Activated T-cell treated with anti-CD3 and anti-CD28 coated beads, Interleukin-2, amount 50 U/mL, for 4 hours (primary cell): ENCODE data around the gene SLCO3A1. TPM values are rescaled to one million over a fixed set of nuclear protein-coding genes. Genes with fewer than 3 reads are reported as not detected.
"Not testable (repeated sequence)": the region's sequence is repeated elsewhere in the genome, so short reads cannot be mapped to it uniquely, and the experiment has no call there.

ENCODE experiments used
- ATAC-seq, 2 donors: fragments of 200-7000 bp; cut with Tn5 transposase; one replicate each; pipeline ENCODE4 v1.10.0; 2021
- DNase-seq: peaks from one replicate; pipeline ENCODE4 v3.0.0-alpha.2; 2020
- H3K27me3 Mint-ChIP-seq: one replicate; pipeline ENCODE4 v1.8.0; 2021; ENCODE audit warnings: low read depth, mixed read lengths
- H3K36me3 Mint-ChIP-seq: one replicate; pipeline ENCODE4 v1.8.0; 2022; ENCODE audit warnings: mixed read lengths; ENCODE audit not compliant: insufficient read depth
- H3K4me1 Mint-ChIP-seq: one replicate; pipeline ENCODE4 v1.8.0; 2021; ENCODE audit warnings: low read depth, mixed read lengths
- H3K4me3 Mint-ChIP-seq: one replicate; pipeline ENCODE4 v1.8.0; 2021; ENCODE audit warnings: mild to moderate bottlenecking, moderate library complexity, mixed read lengths
- H3K9me3 Mint-ChIP-seq: one replicate; pipeline ENCODE4 v1.8.0; 2021; ENCODE audit warnings: mixed read lengths
- total RNA-seq, 3 donors: library from RNA; stranded (reverse); gene quantifications; one replicate each; pipeline ENCODE4 v1.2.1, GENCODE V29; 2021

SLCO3A1 gene
- total RNA-seq, 3 donors from 2014 or later = 3.6 to 6.1 (median 4.8) TPM

- DNase-seq = no peak
- no peaks in the 10 kb centered on the region for H3K27me3 Mint-ChIP-seq
- no peaks in the 10 kb centered on the region for H3K4me1 Mint-ChIP-seq
- H3K4me3 Mint-ChIP-seq = no peak overlapping the region
- H3K9me3 Mint-ChIP-seq = no peaks in the 10 kb centered on the region
- peaks cover 16% of the 10 kb centered on the region for H3K36me3 Mint-ChIP-seq
- no peak for ATAC-seq
These were observed 313.4 kb downstream of the SLCO3A1 start for GRCh38 chr15:92166751-92167405.

- Mint-ChIP-seq H3K4me1 (no peaks in the 10 kb centered on the region), H3K27me3 (no peaks in the 10 kb centered on the region), H3K4me3 (no peak overlapping the region), H3K9me3 (no peaks in the 10 kb centered on the region), H3K36me3 (peaks cover 13% of the 10 kb centered on the region)
- no peak for ATAC-seq
- DNase-seq = no peak
These were observed 313.9 kb downstream of the SLCO3A1 start for GRCh38 chr15:92167451-92167850.

GRCh38 chr15:92168066-92168683 is 314.7 kb downstream of the SLCO3A1 start:
- Mint-ChIP-seq H3K9me3 (no peaks in the 10 kb centered on the region), H3K27me3 (no peaks in the 10 kb centered on the region), H3K4me1 (no peaks in the 10 kb centered on the region), H3K4me3 (no peak overlapping the region), H3K36me3 (peaks cover 13% of the 10 kb centered on the region)
- DNase-seq (no peak), ATAC-seq (no peak)

- peaks cover 7% of the 10 kb centered on the region for H3K36me3 Mint-ChIP-seq
- no peaks in the 10 kb centered on the region for H3K4me1 Mint-ChIP-seq
- DNase-seq = no peak
- no peaks in the 10 kb centered on the region for H3K9me3 Mint-ChIP-seq
- H3K4me3 Mint-ChIP-seq = no peak overlapping the region
- H3K27me3 Mint-ChIP-seq = no peaks in the 10 kb centered on the region
- no peak for ATAC-seq
These were observed 317.4 kb downstream of the SLCO3A1 start for GRCh38 chr15:92170897-92171296.

DNA sequence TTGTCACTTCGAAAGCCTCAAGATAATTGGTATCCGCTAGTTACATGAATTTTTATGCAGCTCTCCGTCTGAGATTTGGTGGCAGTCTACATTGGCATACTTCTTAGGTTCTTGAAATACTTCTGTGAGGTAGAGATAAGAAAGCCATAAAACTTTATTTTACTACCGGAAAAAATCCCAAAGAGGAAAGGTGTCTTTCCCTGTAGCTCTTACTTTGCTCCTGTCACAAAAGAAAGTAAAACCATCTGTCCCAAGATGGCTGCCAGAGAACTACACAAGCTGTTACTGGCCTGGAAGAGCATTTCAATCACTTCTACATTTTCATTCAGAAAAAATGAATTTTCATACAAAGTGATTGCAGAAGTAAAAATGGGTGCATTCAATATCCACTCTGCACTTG is 325.4 kb downstream of the SLCO3A1 start:
- H3K4me1 Mint-ChIP-seq = no peaks in the 10 kb centered on the region
- ATAC-seq (no peak), DNase-seq (no peak)
- H3K4me3 Mint-ChIP-seq = no peak overlapping the region
- no peaks in the 10 kb centered on the region for H3K36me3 Mint-ChIP-seq
- peaks cover 7% of the 10 kb centered on the region for H3K27me3 Mint-ChIP-seq
- H3K9me3 Mint-ChIP-seq = no peaks in the 10 kb centered on the region

DNA sequence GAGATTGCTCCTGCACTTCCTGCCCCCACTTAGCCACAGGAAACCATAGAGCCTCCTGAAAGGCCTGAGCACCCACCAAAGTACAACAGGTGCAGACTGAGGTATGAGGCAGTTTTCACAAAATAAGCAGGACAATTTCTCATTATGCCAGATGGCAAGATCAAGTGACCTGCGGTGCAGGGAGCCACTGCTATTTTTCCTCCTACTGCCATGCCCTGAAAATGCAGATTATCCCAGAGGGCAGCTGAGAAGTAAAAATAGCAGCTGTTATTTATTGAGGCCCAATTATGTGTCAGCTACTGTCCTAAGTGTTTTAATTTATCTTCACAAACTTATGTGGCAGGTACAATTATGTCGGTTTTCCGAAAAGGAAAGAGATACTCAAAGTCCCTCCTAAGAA is 330.6 kb downstream of the SLCO3A1 start:
- DNase-seq = no peak
- H3K4me3 Mint-ChIP-seq = no peak overlapping the region
- no peaks in the 10 kb centered on the region for H3K4me1 Mint-ChIP-seq
- no peak for ATAC-seq
- H3K27me3 Mint-ChIP-seq = peaks cover 14% of the 10 kb centered on the region
- no peaks in the 10 kb centered on the region for H3K36me3 Mint-ChIP-seq
- no peaks in the 10 kb centered on the region for H3K9me3 Mint-ChIP-seq

- no peaks in the 10 kb centered on the region for H3K9me3 Mint-ChIP-seq
- H3K27me3 Mint-ChIP-seq = peaks cover 18% of the 10 kb centered on the region
- no peaks in the 10 kb centered on the region for H3K36me3 Mint-ChIP-seq
- H3K4me1 Mint-ChIP-seq = no peaks in the 10 kb centered on the region
- ATAC-seq (no peak), DNase-seq (no peak)
- H3K4me3 Mint-ChIP-seq = no peak overlapping the region
These were observed 331.2 kb downstream of the SLCO3A1 start for GRCh38 chr15:92184679-92185230.

- H3K4me1 Mint-ChIP-seq = no peaks in the 10 kb centered on the region
- DNase-seq = no peak
- no peaks in the 10 kb centered on the region for H3K36me3 Mint-ChIP-seq
- no peaks in the 10 kb centered on the region for H3K9me3 Mint-ChIP-seq
- H3K4me3 Mint-ChIP-seq = no peak overlapping the region
- no peak for ATAC-seq
- H3K27me3 Mint-ChIP-seq = peaks cover 18% of the 10 kb centered on the region
These were observed 334.5 kb downstream of the SLCO3A1 start for GRCh38 chr15:92187975-92188374.

GRCh38 chr15:92189166-92189565 is 335.7 kb downstream of the SLCO3A1 start:
- no peak overlapping the region for H3K4me3 Mint-ChIP-seq
- no peak for DNase-seq
- no peaks in the 10 kb centered on the region for H3K9me3 Mint-ChIP-seq
- H3K27me3 Mint-ChIP-seq = peaks cover 17% of the 10 kb centered on the region
- no peaks in the 10 kb centered on the region for H3K36me3 Mint-ChIP-seq
- no peak for ATAC-seq
- no peaks in the 10 kb centered on the region for H3K4me1 Mint-ChIP-seq

- no peaks in the 10 kb centered on the region for H3K4me1 Mint-ChIP-seq
- no peak overlapping the region for H3K4me3 Mint-ChIP-seq
- no peak for ATAC-seq
- H3K9me3 Mint-ChIP-seq = no peaks in the 10 kb centered on the region
- DNase-seq = no peak
- peaks cover 5% of the 10 kb centered on the region for H3K27me3 Mint-ChIP-seq
- H3K36me3 Mint-ChIP-seq = no peaks in the 10 kb centered on the region
These were observed 341.7 kb downstream of the SLCO3A1 start for GRCh38 chr15:92195241-92195640.

GRCh38 chr15:92196342-92196741 is 342.8 kb downstream of the SLCO3A1 start:
- Mint-ChIP-seq H3K4me1 (no peaks in the 10 kb centered on the region), H3K9me3 (no peaks in the 10 kb centered on the region), H3K27me3 (peaks cover 5% of the 10 kb centered on the region), H3K36me3 (no peaks in the 10 kb centered on the region), H3K4me3 (no peak overlapping the region)
- ATAC-seq = no peak
- no peak for DNase-seq

GRCh38 chr15:92197746-92198145 is 344.2 kb downstream of the SLCO3A1 start:
- H3K36me3 Mint-ChIP-seq = no peaks in the 10 kb centered on the region

DNA sequence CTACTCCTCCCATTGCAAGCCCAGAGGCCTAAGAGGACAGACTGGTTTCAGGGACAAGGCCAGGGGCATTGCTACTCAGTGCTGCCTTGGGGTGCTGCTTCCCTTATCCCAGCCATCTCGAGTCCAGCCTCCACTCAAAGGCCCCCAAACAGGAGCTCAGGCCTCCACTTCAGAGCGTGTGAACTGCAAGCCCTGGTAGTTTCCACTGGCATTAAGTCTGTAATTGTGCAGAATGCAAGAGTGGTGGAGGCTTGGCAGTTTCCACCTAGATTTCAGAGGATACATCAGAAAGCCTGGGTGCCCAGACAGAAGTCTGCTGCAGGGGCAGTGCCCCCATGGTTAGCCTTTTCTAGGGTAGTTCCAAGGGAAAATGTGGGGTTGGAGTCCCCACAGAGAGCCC is 347.4 kb downstream of the SLCO3A1 start:
- H3K4me3 Mint-ChIP-seq = no peak overlapping the region
- no peak for ATAC-seq
- no peaks in the 10 kb centered on the region for H3K36me3 Mint-ChIP-seq
- H3K4me1 Mint-ChIP-seq = no peaks in the 10 kb centered on the region
- no peaks in the 10 kb centered on the region for H3K9me3 Mint-ChIP-seq
- H3K27me3 Mint-ChIP-seq = peaks cover 12% of the 10 kb centered on the region
- DNase-seq = no peak

More at GRCh38 chr15:92197746-92198145, 344.2 kb downstream of the SLCO3A1 start:
- DNase-seq (no peak), ATAC-seq (no peak)
- Mint-ChIP-seq H3K4me1 (no peaks in the 10 kb centered on the region), H3K4me3 (no peak overlapping the region), H3K27me3 (peaks cover 7% of the 10 kb centered on the region), H3K9me3 (no peaks in the 10 kb centered on the region)

DNA sequence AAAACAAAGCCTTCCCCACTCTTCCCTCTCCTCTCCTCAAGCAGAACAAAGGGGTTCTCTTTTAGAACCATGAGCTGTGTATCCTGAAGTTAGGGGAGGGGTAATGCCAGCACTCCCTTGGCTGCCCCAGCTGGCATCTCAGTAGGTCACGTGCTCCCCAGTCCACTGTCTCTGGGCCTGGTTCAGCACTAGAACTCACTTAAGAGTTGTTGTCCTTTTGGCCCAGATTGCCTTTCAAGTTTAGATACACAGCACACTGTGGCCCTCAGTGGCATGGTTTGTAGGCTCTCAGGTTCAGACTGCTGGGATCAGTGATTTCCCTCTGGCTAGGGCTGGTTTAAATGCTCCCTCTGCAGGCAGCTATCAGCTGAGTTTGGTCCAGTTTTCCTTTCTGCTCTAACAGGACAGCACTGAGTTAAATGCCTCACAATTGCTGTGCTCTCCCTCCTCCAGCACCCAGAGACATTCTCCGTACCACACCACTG is 351.8 kb downstream of the SLCO3A1 start:
- ATAC-seq (no peak), DNase-seq (no peak)
- Mint-ChIP-seq H3K27me3 (peaks cover 32% of the 10 kb centered on the region), H3K36me3 (no peaks in the 10 kb centered on the region), H3K4me3 (no peak overlapping the region), H3K4me1 (no peaks in the 10 kb centered on the region), H3K9me3 (no peaks in the 10 kb centered on the region)

- H3K36me3 Mint-ChIP-seq, DNase-seq, H3K4me3 Mint-ChIP-seq, H3K9me3 Mint-ChIP-seq, ATAC-seq, H3K4me1 Mint-ChIP-seq: not testable (repeated sequence)
- peaks cover 34% of the 10 kb centered on the region for H3K27me3 Mint-ChIP-seq
These were observed 354.1 kb downstream of the SLCO3A1 start for GRCh38 chr15:92207601-92208000.
